GM12865 (cell line): ENCODE results near the gene SLC47A1.

Source experiments
- DNase-seq: peaks from one replicate; pipeline ENCODE4 v3.0.0; 2010; ENCODE audit warnings: low read depth
- H3K4me3 ChIP-seq: 2 replicates; pipeline ENCODE4 v1.5.1; 2011; ENCODE audit warnings: mild to moderate bottlenecking, low read depth, low read length, control low read depth
- CTCF ChIP-seq: IDR thresholded peaks from 2 replicates; pipeline ENCODE4 v1.5.1; 2011; ENCODE audit warnings: low read length, control low read depth, low read depth, inconsistent platforms; ENCODE audit not compliant: insufficient read depth; ENCODE audit errors: missing control alignments

SLC47A1 gene

GRCh38 chr17:19540706-19541370 lies 7.2 kb downstream of the SLC47A1 start:
- H3K4me3 ChIP-seq, result no peak overlapping the region
- TF ChIP-seq CTCF, result no peak
- DNase-seq, result no peak

- H3K4me3 ChIP-seq, result no peak overlapping the region
- DNase-seq, result no peak
- TF ChIP-seq CTCF, result no peak
Observed at GRCh38 chr17:19541445-19541844, 7.8 kb downstream of the SLC47A1 start.

GRCh38 chr17:19542247-19542646 lies 8.6 kb downstream of the SLC47A1 start:
- no peak overlapping the region for H3K4me3 ChIP-seq
- DNase-seq, result no peak
- TF ChIP-seq CTCF, result no peak

- no peak for TF ChIP-seq CTCF
- DNase-seq, result no peak
- no peak overlapping the region for H3K4me3 ChIP-seq
Observed at GRCh38 chr17:19544366-19544765, 10.7 kb downstream of the SLC47A1 start.

DNA sequence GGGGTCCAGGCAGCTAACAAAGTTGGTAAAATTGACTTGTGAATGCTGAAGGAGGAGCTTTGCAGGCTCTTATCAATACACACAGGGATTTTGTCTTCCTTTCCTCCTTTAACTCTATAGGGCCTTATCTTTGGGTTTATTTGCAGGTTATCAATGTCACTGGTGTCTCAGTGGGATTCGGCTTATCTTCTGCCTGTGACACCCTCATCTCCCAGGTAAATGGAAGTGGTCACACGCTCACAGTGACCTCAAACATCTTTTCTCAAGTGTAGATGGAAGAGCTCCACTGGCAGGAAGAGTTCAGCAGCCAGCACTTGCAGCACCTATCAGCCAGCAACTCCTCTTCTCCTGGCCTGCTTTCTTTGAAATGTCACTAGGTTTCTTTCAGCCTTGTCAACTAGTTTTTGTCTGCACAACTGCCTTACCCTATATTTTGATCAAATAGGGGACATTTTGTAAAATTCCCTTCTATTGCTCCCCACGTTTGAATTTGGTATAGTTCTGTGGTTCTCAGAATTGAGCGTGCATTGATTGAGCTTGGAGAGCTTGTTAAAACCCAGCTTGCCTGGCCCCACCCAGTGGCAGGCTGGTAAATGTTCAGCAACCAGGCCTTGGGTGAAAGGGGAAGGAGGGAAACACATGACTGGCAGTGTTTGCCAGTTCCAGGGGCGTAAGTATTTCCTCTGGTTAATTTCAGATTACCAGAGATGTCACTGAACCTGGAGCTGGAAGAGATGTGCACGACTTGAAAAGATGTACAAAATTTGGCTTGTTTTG lies 12.8 kb downstream of the SLC47A1 start:
- no peak for DNase-seq
- TF ChIP-seq CTCF, result no peak

GRCh38 chr17:19549746-19550623 lies 16.3 kb downstream of the SLC47A1 start:
- no peak for TF ChIP-seq CTCF
- DNase-seq, result no peak
- H3K4me3 ChIP-seq, result no peak overlapping the region

More for the DNA sequence above, 12.8 kb downstream of the SLC47A1 start:
- H3K4me3 ChIP-seq, result no peak overlapping the region
